Ecto neural progenitor cell (in vitro differentiated cells): ENCODE data around the gene PHLPP1.

ENCODE experiments used
- DNase-seq: peaks from one replicate; pipeline ENCODE4 v3.0.0-alpha.2; 2018; ENCODE audit warnings: low spot score

Gene PHLPP1

GRCh38 chr18:62850619-62851306 is 135.4 kb downstream of the PHLPP1 start:
- no peak for DNase-seq

DNA sequence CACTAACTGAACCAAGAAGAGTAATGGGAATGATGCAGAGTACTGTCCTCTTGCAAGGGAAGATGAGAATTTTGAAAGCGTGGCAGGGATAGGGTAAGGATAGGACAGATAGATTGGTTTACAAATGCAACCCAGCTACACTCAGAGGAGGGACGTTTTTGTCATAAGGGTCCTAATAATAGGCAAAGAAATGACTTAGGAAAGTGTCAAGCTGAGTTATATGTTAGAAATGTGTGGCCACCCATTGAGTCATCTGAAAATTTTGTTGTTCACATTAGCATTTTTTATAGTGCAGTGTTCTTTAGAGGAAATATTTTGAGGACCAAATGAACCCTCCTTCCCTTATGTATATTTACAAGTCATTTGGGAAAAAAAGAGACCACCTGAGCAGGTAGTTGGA is 137.5 kb downstream of the PHLPP1 start:
- no peak for DNase-seq

GRCh38 chr18:62856294-62856693 is 141.0 kb downstream of the PHLPP1 start:
- DNase-seq = no peak

DNA sequence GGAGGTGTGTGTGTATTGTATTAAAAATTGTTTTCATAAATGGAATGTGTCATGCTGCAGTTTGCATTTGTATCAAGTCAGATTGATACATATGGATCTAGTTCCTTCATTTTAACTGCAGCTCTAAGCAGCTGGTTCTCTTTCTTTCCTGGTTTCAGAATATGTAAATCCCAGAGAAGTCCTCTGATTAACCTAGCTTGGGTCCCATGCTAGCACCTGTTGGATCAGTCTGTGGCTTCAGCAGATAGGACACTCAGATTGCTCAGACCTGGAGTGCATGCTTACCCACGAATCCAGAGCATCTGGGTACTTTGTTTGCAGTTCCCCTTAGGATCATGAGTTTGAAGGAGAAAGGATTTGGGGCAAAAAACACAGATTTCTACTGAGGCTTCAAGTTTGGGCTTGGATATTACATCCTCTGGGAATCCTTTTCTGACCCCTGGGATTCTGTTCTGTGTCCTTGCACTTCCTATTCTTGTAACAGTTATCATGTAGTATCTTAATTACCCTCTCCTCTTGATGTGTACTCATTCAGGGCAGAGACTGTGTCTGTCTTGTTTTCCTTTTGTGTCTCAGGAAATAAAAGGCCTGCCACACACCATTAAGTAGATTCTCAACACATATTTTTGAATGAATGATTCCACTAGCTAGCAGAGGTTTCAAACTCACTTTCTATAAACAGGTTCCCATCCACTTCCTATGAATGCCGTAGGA is 142.1 kb downstream of the PHLPP1 start:
- no peak for DNase-seq

- DNase-seq = no peak
Measured at GRCh38 chr18:62860062-62860461, 144.7 kb downstream of the PHLPP1 start.

GRCh38 chr18:62862466-62862865 is 147.1 kb downstream of the PHLPP1 start:
- no peak for DNase-seq

DNA sequence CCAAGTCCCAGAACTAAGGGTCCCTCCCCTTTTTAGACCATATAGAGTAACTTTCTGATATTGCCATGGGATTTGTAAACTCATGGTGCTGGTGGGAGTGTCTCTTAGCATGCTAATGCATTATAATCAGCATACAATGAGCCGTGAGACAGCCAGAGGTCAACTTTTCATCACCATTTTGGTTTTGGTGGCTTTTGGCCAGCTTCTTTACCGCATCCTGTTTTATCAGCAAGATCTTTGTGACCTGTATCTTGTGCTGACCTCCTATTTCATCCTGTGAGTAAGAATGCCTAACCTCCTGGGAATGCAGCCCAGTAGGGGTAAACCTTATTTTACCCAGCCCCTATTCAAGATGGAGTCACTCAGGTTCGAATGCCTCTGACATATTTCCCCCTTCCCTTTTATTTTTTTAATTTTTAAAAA is 148.2 kb downstream of the PHLPP1 start:
- no peak for DNase-seq

- DNase-seq = no peak
Measured at GRCh38 chr18:62865498-62865897, 150.2 kb downstream of the PHLPP1 start.

GRCh38 chr18:62867534-62867933 is 152.2 kb downstream of the PHLPP1 start:
- no peak for DNase-seq

GRCh38 chr18:62868645-62869044 is 153.3 kb downstream of the PHLPP1 start:
- DNase-seq = no peak

DNA sequence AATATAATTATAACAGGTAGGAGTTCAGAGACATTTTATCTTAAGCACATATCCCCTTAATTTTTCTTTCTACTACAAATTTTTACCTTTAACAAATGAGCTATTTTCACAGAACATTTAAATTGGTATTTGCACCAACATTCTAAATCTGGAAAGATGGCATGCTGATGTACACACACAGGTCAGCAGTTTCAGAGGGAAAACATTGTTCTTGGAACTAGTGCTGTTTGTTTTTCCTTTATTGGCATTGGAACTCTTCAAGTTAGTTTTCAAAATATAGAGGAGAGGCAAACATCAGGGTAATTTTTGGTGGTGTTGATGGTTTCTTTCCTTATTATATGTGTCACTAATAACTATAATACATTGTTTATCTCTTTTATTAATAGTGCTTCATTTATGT is 155.3 kb downstream of the PHLPP1 start:
- DNase-seq = no peak

GRCh38 chr18:62875323-62875722 is 160.0 kb downstream of the PHLPP1 start:
- no peak for DNase-seq

DNA sequence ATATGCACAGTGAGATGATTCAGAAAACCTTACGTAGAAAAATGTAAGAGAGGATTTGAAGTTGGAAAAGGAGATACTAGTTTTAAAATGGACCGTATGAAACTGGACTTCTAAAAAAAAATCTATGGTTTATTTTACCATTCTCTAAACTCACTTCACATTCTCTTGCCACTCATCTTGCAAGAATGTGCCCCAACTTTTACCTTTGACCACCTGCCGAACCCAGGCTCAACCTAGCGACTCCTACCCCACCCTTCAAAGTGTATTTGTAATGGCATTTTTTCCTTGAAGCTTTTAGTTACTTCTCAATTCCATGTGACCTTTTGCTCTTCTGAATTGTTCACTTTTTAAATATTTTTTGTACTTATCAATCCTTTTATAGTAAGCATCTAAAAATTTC is 160.8 kb downstream of the PHLPP1 start:
- no peak for DNase-seq

GRCh38 chr18:62876828-62877227 is 161.5 kb downstream of the PHLPP1 start:
- DNase-seq = no peak

GRCh38 chr18:62877411-62878221 is 162.3 kb downstream of the PHLPP1 start:
- no peak for DNase-seq

- no peak for DNase-seq
Measured at GRCh38 chr18:62878305-62878704, 163.0 kb downstream of the PHLPP1 start.

DNA sequence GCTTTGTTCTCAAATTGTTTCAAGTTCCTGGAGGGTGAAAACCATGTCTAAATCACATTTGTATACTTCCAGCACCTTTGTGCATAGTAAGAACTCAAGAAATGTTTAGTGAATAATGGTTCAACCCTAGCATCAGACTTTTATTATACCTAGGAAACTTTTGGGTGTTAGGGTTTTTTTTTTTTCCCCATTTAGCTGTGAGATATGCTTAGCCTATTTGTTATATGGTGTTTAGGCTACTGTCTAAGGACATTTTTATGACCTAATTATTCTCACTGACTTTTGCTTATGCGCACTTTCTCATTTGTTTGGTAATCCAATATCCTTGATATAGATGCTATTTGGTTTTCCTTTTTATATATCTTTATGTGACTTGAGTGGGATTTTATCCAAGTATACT is 164.7 kb downstream of the PHLPP1 start:
- DNase-seq = no peak

GRCh38 chr18:62880673-62881364 is 165.5 kb downstream of the PHLPP1 start:
- DNase-seq = no peak

DNA sequence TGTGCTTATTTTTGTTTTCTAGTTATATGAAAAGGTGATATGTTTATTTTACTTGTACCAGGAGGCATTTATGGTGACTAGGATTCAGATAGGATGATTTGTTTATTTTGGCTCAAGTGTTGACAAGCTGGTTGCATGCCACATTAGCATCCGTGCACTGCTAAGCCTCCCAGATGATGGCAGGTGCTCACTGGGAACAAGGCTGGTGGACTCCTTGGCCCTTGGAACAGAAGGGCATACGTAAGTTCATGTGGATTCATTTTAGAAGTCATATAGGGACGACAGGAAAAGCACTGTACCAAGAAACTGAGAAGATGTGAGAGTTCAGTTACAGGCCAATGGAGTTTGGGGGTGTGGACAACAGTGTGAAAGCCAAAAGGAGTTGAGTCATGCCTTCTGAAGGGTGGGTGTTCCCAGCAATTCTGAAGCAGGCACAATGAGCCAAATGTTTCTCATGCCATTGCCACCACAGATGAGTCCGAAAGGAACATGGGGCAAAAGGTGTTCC is 166.2 kb downstream of the PHLPP1 start:
- DNase-seq = no peak

DNA sequence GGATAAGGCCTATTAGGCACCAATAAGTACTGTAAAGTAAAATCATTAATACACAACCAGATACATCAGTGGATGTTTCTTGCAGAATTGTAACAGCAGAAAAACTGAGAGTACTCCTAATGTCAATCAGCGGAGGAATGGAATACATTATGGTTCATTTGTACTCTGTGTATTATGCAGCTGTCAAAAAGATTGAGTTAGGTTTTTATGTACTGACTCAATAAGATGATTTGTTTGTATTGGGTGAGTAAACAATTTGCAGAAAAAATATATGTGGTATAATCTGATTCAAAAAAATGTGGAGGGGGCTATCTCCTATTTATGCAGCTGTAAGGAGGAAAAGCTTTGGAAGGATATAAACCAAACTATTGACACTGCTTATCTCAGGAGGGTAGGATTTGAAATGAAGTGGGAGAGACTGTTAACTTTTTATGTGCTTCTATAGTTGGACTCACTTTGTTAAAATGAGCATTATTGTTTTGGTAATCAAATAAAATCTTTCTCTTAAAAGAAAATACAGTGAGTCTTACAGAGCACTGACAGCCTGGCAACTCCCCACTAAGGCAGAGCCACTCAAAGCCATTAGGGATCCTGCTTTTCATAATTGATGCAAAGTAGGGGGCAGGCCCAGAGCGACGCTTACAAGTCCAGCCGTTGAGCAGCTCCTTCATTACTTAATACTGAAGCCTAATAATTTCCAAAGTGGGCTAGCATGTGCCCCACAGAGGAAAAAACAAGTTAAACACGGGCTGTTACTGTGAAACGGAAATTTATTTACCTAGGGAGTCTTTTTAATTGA is 168.8 kb downstream of the PHLPP1 start:
- DNase-seq = no peak

- no peak for DNase-seq
Measured at GRCh38 chr18:62885804-62886203, 170.5 kb downstream of the PHLPP1 start.
